Measurements from ENCODE around the gene FRA10AC1. TPM values are rescaled to one million over a fixed set of nuclear protein-coding genes. Genes with fewer than 3 reads are reported as not detected.

FRA10AC1 gene
- total RNA-seq, 1 experiment from 2014 or later = 12.4 TPM

DNA sequence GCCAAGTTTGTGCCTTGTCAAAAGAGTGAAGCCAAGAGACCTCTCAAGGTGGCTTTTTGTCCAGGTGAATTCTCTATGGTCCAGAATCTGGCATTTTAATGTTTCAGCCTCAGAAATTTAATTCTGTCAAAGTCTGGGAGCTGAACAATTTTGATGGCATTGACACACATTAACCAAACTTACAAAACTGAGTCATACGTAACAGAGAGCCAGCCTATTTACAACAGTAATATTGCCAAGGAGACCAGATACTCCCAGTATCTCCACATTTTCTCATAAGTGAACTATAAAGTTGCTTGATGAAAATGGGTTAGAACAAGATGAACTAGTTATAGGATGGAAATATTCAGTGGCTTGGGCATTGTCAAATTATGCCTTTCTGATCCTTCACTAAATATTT is 46.2 kb downstream of the FRA10AC1 start:
- H3K27ac ChIP-seq (ENCODE audit: insufficient read length, low read depth, low read length) = no peak overlapping the region
- H2BK12ac ChIP-seq (ENCODE audit: insufficient read length, low read depth, low read length) = no peak overlapping the region
- no peak overlapping the region for H2AK5ac ChIP-seq (ENCODE audit: insufficient read length, low read length)
- H4K5ac ChIP-seq (ENCODE audit: insufficient read length, low read depth, low read length) = no peak overlapping the region
- H4K8ac ChIP-seq (replicated peaks; ENCODE audit: insufficient read length, low read depth, low read length) = no peak overlapping the region
- no peaks in the 10 kb centered on the region for H3K79me1 ChIP-seq (ENCODE audit: insufficient read depth, low read depth, low read length, poor library complexity, severe bottlenecking)
- Mint-ChIP-seq H3K27me3 (ENCODE audit: low read depth) (peaks cover 4% of the 10 kb centered on the region; the same call in 1 of the 2 replicates), H3K9me3 (no peaks in the 10 kb centered on the region), H3K36me3 (ENCODE audit: insufficient read depth in 1 of 3, low read depth in 3 of 3) (no peaks in the 10 kb centered on the region), H3K4me1 (peaks cover 0 to 6% of the 10 kb centered on the region in 2 experiments; a peak in 2 of 4 replicates), H3K27ac (no peak overlapping the region), H3K4me3 (no peak overlapping the region)
- WGBS (ENCODE audit: extremely low coverage, insufficient read length, low lambda C conversion rate) = no CpG with 5 or more reads among the region's 1 CpG
- TF ChIP-seq, protein P1, sequence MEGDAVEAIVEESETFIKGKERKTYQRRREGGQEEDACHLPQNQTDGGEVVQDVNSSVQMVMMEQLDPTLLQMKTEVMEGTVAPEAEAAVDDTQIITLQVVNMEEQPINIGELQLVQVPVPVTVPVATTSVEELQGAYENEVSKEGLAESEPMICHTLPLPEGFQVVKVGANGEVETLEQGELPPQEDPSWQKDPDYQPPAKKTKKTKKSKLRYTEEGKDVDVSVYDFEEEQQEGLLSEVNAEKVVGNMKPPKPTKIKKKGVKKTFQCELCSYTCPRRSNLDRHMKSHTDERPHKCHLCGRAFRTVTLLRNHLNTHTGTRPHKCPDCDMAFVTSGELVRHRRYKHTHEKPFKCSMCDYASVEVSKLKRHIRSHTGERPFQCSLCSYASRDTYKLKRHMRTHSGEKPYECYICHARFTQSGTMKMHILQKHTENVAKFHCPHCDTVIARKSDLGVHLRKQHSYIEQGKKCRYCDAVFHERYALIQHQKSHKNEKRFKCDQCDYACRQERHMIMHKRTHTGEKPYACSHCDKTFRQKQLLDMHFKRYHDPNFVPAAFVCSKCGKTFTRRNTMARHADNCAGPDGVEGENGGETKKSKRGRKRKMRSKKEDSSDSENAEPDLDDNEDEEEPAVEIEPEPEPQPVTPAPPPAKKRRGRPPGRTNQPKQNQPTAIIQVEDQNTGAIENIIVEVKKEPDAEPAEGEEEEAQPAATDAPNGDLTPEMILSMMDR (conservative IDR thresholded peaks at IDR 0.05) = no peak
- H3K4me1 ChIP-seq (ENCODE audit: insufficient read depth, low read length) = 0 out of 2 replicates have a peak, but pooled peaks cover 4% of the 10 kb centered on the region
- H3K23me2 ChIP-seq (ENCODE audit: insufficient read length, low read depth, low read length, poor library complexity, severe bottlenecking) = no peaks in the 10 kb centered on the region
- H3K14ac ChIP-seq (ENCODE audit: insufficient read depth, low read length) = no peak overlapping the region
- H3K27me3 ChIP-seq (ENCODE audit: insufficient read depth, low read length) = no peaks in the 10 kb centered on the region
- H2BK20ac ChIP-seq (ENCODE audit: low read depth, low read length, poor library complexity, severe bottlenecking) = no peak overlapping the region
- no peak overlapping the region for H3K56ac ChIP-seq (ENCODE audit: insufficient read length, low read depth, low read length)
- H3K4me2 ChIP-seq (ENCODE audit: insufficient read depth, insufficient read length, low read length) = no peak overlapping the region
- H4K20me1 ChIP-seq (ENCODE audit: control insufficient read depth, insufficient read depth, insufficient read length) = no peaks in the 10 kb centered on the region
- H2BK120ac ChIP-seq (ENCODE audit: low read depth, low read length, poor library complexity, severe bottlenecking) = no peak overlapping the region
- no peak overlapping the region for H3K4ac ChIP-seq (ENCODE audit: low read depth, low read length)
- H3K23ac ChIP-seq (ENCODE audit: insufficient read length, low read depth, low read length) = no peak overlapping the region
- no peak overlapping the region for H2BK15ac ChIP-seq (ENCODE audit: low read depth, low read length)
- no peak overlapping the region for H3T11ph ChIP-seq (ENCODE audit: low read length)
- no peak overlapping the region for H2AFZ ChIP-seq (ENCODE audit: low read length)
- H3K79me2 ChIP-seq (ENCODE audit: insufficient read depth, low read length) = no peaks in the 10 kb centered on the region
- no peak overlapping the region for H2BK5ac ChIP-seq (ENCODE audit: insufficient read length, low read length)
- no peak overlapping the region for H3K9ac ChIP-seq (ENCODE audit: extremely low read depth, insufficient read length, low read length)
- DNase-seq = no peak
- H3K18ac ChIP-seq (ENCODE audit: insufficient read length, low read depth, low read length) = no peak overlapping the region
- H3K9me3 ChIP-seq (ENCODE audit: control insufficient read depth, low read depth, low read length) = no peaks in the 10 kb centered on the region
- H4K91ac ChIP-seq (ENCODE audit: insufficient read length, low read depth, low read length) = no peak overlapping the region
